ENCODE results near the gene LRP6.

LRP6 gene

GRCh38 chr12:12079291-12079690 is 187.6 kb downstream of the LRP6 start:
- Histone ChIP-seq H3K4me3 (replicated peaks; ENCODE audit: low read depth, low read length) (no peak overlapping the region), H3K27me3 (replicated peaks; ENCODE audit: control insufficient read depth, insufficient read depth, low read length) (no peaks in the 10 kb centered on the region), H3K36me3 (ENCODE audit: control insufficient read depth, insufficient read depth, low read length) (no peaks in the 10 kb centered on the region)
- TF ChIP-seq CTCF (IDR thresholded peaks at IDR 0.05; ENCODE audit: insufficient read depth, low read length, poor library complexity, severe bottlenecking): no peak
- DNase-seq (ENCODE audit: extremely low read depth, insufficient read length): no peak

DNA sequence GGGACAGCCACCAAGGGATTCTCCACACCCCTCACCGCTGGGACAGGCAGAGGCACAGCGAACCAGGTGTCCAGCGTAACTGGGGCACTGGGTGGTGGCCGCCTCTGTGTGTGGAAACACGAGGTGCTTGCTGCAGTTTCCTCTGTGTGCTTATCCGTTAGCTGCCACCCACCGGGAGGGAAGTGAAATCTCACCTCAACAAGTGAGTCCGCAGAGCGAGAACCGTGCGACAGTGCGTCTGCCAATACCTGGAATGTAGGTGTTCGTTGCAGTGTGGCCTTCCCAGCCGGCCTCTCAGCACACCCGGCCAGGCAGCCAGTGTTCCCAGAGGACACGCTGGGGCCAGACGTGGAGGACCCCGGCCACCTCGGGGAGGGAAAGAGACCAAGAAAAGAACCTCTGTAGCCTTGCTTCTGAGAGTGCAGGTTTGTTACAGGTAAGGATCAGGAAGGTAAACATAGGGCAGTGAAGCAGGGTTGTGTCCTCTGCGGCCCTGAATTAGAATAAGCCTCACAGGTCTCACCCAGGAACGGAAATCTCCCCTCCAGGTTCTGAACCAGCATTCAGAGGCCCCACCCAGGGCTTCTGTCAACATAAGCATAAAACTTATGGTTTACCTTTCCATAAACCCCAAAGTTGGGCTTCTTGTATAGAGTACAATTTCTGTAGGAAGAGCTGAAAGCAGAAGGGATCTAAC is 194.6 kb downstream of the LRP6 start:
- peak; percentile 24 for TF ChIP-seq CTCF (IDR thresholded peaks at IDR 0.05; ENCODE audit: insufficient read depth, low read length, poor library complexity, severe bottlenecking)

DNA sequence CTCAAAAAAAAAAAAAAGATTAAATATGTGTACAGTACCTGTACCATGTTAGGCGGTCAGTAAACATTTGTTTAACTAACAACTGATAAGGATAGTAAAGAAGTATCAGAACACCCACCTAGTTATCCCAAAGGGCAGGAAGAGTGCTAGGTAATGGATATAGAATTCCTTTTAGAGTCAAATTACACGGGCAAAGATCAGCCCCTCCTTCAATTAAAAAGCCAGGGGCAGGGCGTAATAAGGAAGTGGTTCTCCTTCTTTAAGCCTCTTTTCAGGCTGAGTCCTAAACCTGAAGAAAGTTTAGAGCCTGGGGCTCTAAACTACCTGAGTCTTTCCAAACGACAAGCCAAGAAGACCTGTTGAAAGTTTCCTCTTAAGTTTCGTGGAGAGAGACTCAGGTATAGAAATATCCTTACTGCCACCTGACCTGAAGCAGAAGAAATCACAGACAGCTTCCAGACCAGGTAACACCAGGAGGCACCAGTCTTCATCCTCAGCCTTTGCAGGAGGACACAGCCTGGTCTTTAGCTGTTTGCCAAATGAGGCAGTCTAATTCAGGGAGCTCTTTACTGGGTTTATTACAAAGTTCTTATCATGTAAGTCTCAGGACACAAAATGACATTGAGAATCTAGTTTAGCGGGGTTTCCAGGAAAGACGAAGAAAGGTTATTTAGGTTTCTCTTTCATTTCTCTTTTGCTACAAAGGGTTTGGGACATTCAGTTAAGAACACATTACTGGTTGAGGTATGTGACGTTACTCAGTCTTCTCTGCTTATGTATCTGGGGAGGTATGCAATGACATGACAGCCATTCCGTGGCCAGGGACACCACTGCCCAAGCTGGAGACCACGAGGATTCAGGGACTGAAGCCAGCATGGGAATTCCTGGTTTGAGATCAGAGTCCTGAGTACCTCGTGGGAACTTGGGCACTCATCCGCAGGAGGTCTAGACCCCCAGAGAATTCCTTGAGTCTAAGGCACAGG is 195.9 kb downstream of the LRP6 start, which contains the start of gene BCL2L14:
BCL2L14 (plus strand) TSS at position 266 of the 983 bp plus-strand sequence. CDS start 8,367 bp downstream, outside the sequence.
- TF ChIP-seq CTCF (IDR thresholded peaks at IDR 0.05; ENCODE audit: insufficient read depth, low read length, poor library complexity, severe bottlenecking): no peak
- DNase-seq (ENCODE audit: extremely low read depth, insufficient read length): no peak
- Histone ChIP-seq H3K27me3 (replicated peaks; ENCODE audit: control insufficient read depth, insufficient read depth, low read length) (no peaks in the 10 kb centered on the region), H3K4me3 (replicated peaks; ENCODE audit: low read depth, low read length) (peak within 1 kb of the TSS; percentile 50), H3K36me3 (ENCODE audit: control insufficient read depth, insufficient read depth, low read length) (no peaks in the 10 kb centered on the region)

More for the DNA sequence above, 194.6 kb downstream of the LRP6 start:
- Histone ChIP-seq H3K4me3 (replicated peaks; ENCODE audit: low read depth, low read length) (peak overlapping the region; percentile 50), H3K36me3 (ENCODE audit: control insufficient read depth, insufficient read depth, low read length) (no peaks in the 10 kb centered on the region), H3K27me3 (replicated peaks; ENCODE audit: control insufficient read depth, insufficient read depth, low read length) (no peaks in the 10 kb centered on the region)
- DNase-seq (ENCODE audit: extremely low read depth, insufficient read length): peak; percentile 50

DNA sequence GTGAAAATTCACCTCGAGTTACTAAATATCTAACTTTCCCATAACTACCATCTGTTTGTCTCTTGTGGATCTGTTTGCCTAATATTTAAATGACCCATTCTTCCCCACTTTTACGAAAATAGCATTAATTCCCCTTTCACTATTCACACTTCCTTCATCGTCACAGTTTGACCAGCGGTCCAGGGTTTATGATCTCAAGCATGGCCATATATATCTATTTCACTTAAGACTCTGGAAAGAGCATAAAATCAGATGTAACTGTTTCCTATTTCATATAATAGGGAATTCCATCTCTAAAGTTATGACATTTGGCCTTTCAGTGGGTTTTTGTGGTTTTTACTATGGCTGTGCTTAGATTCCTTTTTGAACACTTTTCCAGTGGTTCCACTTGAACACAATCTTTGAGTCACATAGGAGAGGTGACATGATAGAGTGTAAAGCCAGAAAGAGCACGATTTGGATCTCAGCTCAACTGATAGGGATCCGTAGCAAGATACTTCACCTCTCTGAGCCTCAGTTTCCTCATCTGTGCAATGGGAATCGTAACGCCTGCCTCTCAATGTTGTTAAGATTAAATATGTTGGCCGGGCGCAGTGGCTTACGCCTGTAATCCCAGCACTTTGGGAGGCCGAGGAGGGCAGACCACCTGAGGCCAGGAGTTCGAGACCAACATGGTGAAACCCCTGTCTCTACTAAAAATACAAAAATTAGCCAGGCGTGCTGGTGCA is 196.9 kb downstream of the LRP6 start:
- Histone ChIP-seq H3K36me3 (ENCODE audit: control insufficient read depth, insufficient read depth, low read length) (no peaks in the 10 kb centered on the region), H3K27me3 (replicated peaks; ENCODE audit: control insufficient read depth, insufficient read depth, low read length) (no peaks in the 10 kb centered on the region), H3K4me3 (replicated peaks; ENCODE audit: low read depth, low read length) (no peak overlapping the region)
- no peak for DNase-seq (ENCODE audit: extremely low read depth, insufficient read length)
- no peak for TF ChIP-seq CTCF (IDR thresholded peaks at IDR 0.05; ENCODE audit: insufficient read depth, low read length, poor library complexity, severe bottlenecking)

GRCh38 chr12:12068751-12069150 is 198.1 kb downstream of the LRP6 start:
- no peak for DNase-seq (ENCODE audit: extremely low read depth, insufficient read length)
- Histone ChIP-seq H3K4me3 (replicated peaks; ENCODE audit: low read depth, low read length) (no peak overlapping the region), H3K36me3 (ENCODE audit: control insufficient read depth, insufficient read depth, low read length) (no peaks in the 10 kb centered on the region), H3K27me3 (replicated peaks; ENCODE audit: control insufficient read depth, insufficient read depth, low read length) (no peaks in the 10 kb centered on the region)
- no peak for TF ChIP-seq CTCF (IDR thresholded peaks at IDR 0.05; ENCODE audit: insufficient read depth, low read length, poor library complexity, severe bottlenecking)

Measured in GM06990 (cell line).